Tibial nerve (tissue), 4 donors: ENCODE measurements around the gene ATMIN. TPM values are rescaled to one million over a fixed set of nuclear protein-coding genes. Genes with fewer than 3 reads are reported as not detected.

Experiments
- DNase-seq, 2 donors: peaks; one replicate each; pipeline ENCODE4 v3.0.0-alpha.2; 2019; ENCODE audit warnings: low spot score in 2 of 2
- H3K27ac ChIP-seq, 4 donors: fragments of 200-600 bp; sonication (generic) in 3 of 4; one replicate each; pipeline ENCODE4 v1.5.1; 2017 to 2019; ENCODE audit warnings: mild to moderate bottlenecking in 1 of 4
- H3K27me3 ChIP-seq, 2 donors: fragments of 200-600 bp; sonication (generic) in 1 of 2; one replicate each; pipeline versions ENCODE4 v1.5.1 to v1.6.0; 2017 to 2019
- H3K36me3 ChIP-seq, 3 donors: fragments of 200-600 bp; sonication (generic); one replicate each; pipeline ENCODE4 v1.5.1; 2018 to 2019
- H3K4me1 ChIP-seq, 4 donors: fragments of 200-600 bp; sonication (generic) in 3 of 4; one replicate each; pipeline ENCODE4 v1.5.1; 2017 to 2019
- H3K4me3 ChIP-seq, 4 donors: fragments of 200-600 bp; sonication (generic) in 3 of 4; one replicate each; pipeline ENCODE4 v1.5.1; 2017 to 2019; ENCODE audit warnings: mild to moderate bottlenecking in 1 of 4, moderate library complexity in 1 of 4
- H3K9me3 ChIP-seq, 4 donors: fragments of 200-600 bp; sonication (generic) in 3 of 4; one replicate each; pipeline ENCODE4 v1.5.1; 2017 to 2019
- EP300 ChIP-seq, 2 donors: sonication (generic); formaldehyde crosslinking; IDR thresholded peaks; one replicate each; pipeline ENCODE4 v1.6.1; 2017; ENCODE audit warnings: antibody characterized with exemption in 2 of 2, mild to moderate bottlenecking in 1 of 2
- POLR2A ChIP-seq, 2 donors: fragments of 450-650 bp; IDR thresholded peaks; one replicate each; pipeline ENCODE4 v1.6.1; 2017; ENCODE audit warnings: antibody characterized with exemption in 2 of 2, mild to moderate bottlenecking in 2 of 2, moderate library complexity in 2 of 2
- WGBS, 2 donors: methylation state at CpG; one replicate each; pipeline ENCODE4 v1.1.5; 2018; 5-methylcytosine and 5-hydroxymethylcytosine counted together
- total RNA-seq, 4 donors: library from RNA; depleted of rRNA; stranded (reverse); fragments of >200 nt; gene quantifications; one replicate each; pipeline ENCODE4 v1.1.0, GENCODE V29; 2016
- TF ChIP-seq, protein P1 (sequence below), 5 experiments: fragments of 200-600 bp in 3 of 5; fragments of 450-650 bp in 2 of 5; sonication (generic) in 3 of 5; IDR thresholded peaks; one replicate each; pipeline ENCODE4 v1.5.1; 2016 to 2019; ENCODE audit warnings: antibody characterized with exemption in 5 of 5, mild to moderate bottlenecking in 3 of 5, moderate library complexity in 2 of 5

The ATMIN gene, protein sequence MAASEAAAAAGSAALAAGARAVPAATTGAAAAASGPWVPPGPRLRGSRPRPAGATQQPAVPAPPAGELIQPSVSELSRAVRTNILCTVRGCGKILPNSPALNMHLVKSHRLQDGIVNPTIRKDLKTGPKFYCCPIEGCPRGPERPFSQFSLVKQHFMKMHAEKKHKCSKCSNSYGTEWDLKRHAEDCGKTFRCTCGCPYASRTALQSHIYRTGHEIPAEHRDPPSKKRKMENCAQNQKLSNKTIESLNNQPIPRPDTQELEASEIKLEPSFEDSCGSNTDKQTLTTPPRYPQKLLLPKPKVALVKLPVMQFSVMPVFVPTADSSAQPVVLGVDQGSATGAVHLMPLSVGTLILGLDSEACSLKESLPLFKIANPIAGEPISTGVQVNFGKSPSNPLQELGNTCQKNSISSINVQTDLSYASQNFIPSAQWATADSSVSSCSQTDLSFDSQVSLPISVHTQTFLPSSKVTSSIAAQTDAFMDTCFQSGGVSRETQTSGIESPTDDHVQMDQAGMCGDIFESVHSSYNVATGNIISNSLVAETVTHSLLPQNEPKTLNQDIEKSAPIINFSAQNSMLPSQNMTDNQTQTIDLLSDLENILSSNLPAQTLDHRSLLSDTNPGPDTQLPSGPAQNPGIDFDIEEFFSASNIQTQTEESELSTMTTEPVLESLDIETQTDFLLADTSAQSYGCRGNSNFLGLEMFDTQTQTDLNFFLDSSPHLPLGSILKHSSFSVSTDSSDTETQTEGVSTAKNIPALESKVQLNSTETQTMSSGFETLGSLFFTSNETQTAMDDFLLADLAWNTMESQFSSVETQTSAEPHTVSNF
- 10 to 100 TPM; 16.2 to 31.2 (median 24.4) TPM for total RNA-seq

DNA sequence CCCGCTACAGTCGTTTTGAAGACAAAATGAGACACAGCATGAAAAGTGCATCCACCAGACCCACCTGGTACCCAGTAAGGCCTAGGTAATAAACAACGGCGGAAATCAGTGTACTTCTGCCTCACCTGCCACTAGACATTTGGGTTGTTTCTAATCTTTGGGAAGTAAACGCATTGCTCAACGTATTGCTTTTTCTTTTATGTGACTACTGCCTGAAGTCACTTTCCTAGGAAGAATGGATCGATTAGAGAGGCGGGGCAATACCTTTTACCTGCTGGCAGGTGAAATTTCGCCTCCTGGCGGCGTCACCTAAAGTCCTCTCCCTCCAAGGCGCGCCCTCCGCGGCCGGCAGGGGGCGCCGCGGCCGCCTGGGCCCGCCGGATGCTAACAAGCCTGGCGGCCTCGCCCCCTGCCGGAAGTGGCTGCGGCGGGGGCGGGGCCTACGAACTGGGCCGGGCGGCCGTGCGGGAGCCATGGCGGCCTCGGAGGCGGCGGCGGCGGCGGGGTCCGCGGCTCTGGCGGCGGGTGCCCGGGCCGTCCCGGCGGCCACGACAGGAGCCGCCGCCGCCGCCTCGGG lies at the start of gene ATMIN:
Gene ATMIN (plus strand): TSS at position 445 of the 577 bp plus-strand sequence. CDS start 29 bp downstream, at position 474.
- peak within 1 kb of the TSS in 3 of 4 donors; percentile 59 to 81 (median 66) for H3K27ac ChIP-seq
- H3K4me3 ChIP-seq: peak within 1 kb of the TSS; percentile 38 to 77 (median 62)
- TF ChIP-seq POLR2A (IDR thresholded peaks at IDR 0.05) (peak in 1 of 2 donors; percentile 45), EP300 (IDR thresholded peaks at IDR 0.05) (peak in 1 of 2 donors; percentile 13)
- TF ChIP-seq, protein P1, sequence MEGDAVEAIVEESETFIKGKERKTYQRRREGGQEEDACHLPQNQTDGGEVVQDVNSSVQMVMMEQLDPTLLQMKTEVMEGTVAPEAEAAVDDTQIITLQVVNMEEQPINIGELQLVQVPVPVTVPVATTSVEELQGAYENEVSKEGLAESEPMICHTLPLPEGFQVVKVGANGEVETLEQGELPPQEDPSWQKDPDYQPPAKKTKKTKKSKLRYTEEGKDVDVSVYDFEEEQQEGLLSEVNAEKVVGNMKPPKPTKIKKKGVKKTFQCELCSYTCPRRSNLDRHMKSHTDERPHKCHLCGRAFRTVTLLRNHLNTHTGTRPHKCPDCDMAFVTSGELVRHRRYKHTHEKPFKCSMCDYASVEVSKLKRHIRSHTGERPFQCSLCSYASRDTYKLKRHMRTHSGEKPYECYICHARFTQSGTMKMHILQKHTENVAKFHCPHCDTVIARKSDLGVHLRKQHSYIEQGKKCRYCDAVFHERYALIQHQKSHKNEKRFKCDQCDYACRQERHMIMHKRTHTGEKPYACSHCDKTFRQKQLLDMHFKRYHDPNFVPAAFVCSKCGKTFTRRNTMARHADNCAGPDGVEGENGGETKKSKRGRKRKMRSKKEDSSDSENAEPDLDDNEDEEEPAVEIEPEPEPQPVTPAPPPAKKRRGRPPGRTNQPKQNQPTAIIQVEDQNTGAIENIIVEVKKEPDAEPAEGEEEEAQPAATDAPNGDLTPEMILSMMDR (IDR thresholded peaks at IDR 0.05): peak; percentile 98 to 99 (median 99)
- 12 to 27% methylated on average over 11 to 30 of the region's 54 CpGs for WGBS, 2 donors
- H3K27me3 ChIP-seq: no peaks in the 10 kb centered on the region
- peak; percentile 74 to 76 for DNase-seq
- no peaks in the 10 kb centered on the region for H3K9me3 ChIP-seq
- no peaks in the 10 kb centered on the region for H3K36me3 ChIP-seq
- peaks cover 0 to 26% (median 15%) of the 10 kb centered on the region in 4 donors for H3K4me1 ChIP-seq

DNA sequence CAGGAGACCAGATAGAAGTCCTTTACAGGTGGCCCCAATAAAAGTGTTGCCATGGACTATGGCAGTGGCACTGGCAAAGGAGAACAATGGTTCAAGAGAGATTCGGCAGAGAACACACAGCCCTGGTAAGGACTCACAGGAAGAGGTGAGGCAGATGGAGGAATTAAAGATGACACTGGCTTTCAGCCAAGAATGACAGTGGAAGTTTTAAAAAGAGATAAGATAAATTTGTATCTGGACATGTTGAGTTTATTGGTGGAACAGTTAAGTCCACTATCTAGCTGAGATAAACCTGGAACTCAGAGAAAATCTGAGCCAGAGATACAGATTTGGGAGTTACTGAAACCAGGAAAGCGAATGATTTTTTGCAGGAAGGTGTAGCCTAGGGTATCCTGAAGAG lies 49.1 kb upstream of the ATMIN start:
- H3K27me3 ChIP-seq: no peaks in the 10 kb centered on the region
- no peak for DNase-seq
- H3K4me1 ChIP-seq: no peaks in the 10 kb centered on the region
- H3K27ac ChIP-seq: no peak overlapping the region
- TF ChIP-seq POLR2A (IDR thresholded peaks at IDR 0.05) (no peak), EP300 (IDR thresholded peaks at IDR 0.05) (no peak)
- TF ChIP-seq, protein P1 (IDR thresholded peaks at IDR 0.05): no peak
- H3K9me3 ChIP-seq: no peaks in the 10 kb centered on the region
- H3K36me3 ChIP-seq: no peaks in the 10 kb centered on the region
- H3K4me3 ChIP-seq: no peak overlapping the region
- 77 to 79% methylated on average over 2 of the region's 2 CpGs for WGBS, 2 donors

DNA sequence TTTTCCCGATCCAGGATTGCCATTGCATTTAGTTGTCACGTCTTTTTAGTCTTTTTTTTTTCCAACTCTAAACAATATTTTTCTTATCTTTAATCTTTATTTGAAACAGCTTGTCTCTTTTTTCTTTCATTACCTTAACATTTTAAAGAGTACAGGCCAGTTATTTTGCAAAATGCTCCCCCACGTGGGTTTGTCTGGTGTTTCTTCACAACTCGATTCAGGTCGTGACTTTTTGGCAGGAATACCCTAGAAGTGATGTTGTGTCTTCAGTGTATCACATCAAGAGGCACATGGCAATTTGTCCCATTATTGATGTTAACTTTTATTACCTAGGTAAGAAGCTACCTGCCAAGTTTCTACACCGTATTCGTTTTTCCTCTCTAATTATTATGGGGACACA lies 46.9 kb upstream of the ATMIN start:
- no peaks in the 10 kb centered on the region for H3K36me3 ChIP-seq
- H3K27me3 ChIP-seq: no peaks in the 10 kb centered on the region
- H3K9me3 ChIP-seq: no peaks in the 10 kb centered on the region
- H3K4me3 ChIP-seq: no peak overlapping the region
- H3K4me1 ChIP-seq: no peaks in the 10 kb centered on the region
- H3K27ac ChIP-seq: no peak overlapping the region
- TF ChIP-seq, protein P1 (IDR thresholded peaks at IDR 0.05): no peak
- no peak for TF ChIP-seq POLR2A (IDR thresholded peaks at IDR 0.05)
- no peak for TF ChIP-seq EP300 (IDR thresholded peaks at IDR 0.05)
- 75 to 79% methylated on average over 7 of the region's 7 CpGs for whole genome bisulfite sequencing, 2 donors
- DNase-seq: no peak

DNA sequence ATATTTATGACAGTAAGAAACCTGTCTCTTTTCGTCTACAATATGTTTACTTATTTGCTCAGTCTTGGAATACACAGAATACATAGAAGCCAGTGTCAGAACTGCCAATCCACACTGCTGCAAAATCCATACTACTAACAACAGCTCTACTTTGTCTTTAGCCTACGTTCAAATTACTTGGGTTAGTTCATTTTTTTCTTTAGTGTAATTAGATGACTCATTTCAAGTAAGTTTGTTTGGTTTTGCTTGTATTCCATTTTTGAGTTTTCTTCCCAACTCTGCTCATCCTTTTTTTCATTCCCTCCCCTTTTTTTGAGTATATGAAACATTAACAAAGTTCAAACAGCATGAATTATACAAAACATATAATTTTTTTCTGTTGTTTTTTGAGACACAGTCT lies 45.8 kb upstream of the ATMIN start:
- WGBS, 2 donors: 49 to 50% methylated on average over 2 of the region's 2 CpGs
- Histone ChIP-seq H3K4me3 (no peak overlapping the region), H3K4me1 (no peaks in the 10 kb centered on the region), H3K27ac (no peak overlapping the region), H3K36me3 (no peaks in the 10 kb centered on the region), H3K27me3 (no peaks in the 10 kb centered on the region), H3K9me3 (no peaks in the 10 kb centered on the region)
- DNase-seq: no peak
- TF ChIP-seq POLR2A (IDR thresholded peaks at IDR 0.05): no peak
- TF ChIP-seq EP300 (IDR thresholded peaks at IDR 0.05): no peak
- TF ChIP-seq, protein P1 (IDR thresholded peaks at IDR 0.05): no peak
